T-helper 1 cell treated with Interleukin-12 subunit alpha and Interleukin-12 subunit beta and Interleukin-4 antibody, amounts not matched to agents 30 μg/mL and 1 μg/mL, for 36 hours (primary cell): ENCODE data around the gene ZNF8.
"Not testable (repeated sequence)": the region's sequence is repeated elsewhere in the genome, so short reads cannot be mapped to it uniquely, and the experiment has no call there.

Source experiments
- H3K27ac Mint-ChIP-seq: one replicate; pipeline ENCODE4 v1.8.0; 2021; ENCODE audit warnings: mild to moderate bottlenecking, mixed read lengths
- H3K27me3 Mint-ChIP-seq: one replicate; pipeline ENCODE4 v1.8.0; 2021; ENCODE audit warnings: low read depth, mixed read lengths
- H3K36me3 Mint-ChIP-seq: one replicate; pipeline ENCODE4 v1.8.0; 2021; ENCODE audit warnings: low read depth, mixed read lengths
- H3K4me1 Mint-ChIP-seq: one replicate; pipeline ENCODE4 v1.8.0; 2021; ENCODE audit warnings: low read depth, mixed read lengths
- H3K4me3 Mint-ChIP-seq: one replicate; pipeline ENCODE4 v1.8.0; 2021; ENCODE audit warnings: mild to moderate bottlenecking, moderate library complexity, mixed read lengths
- H3K9me3 Mint-ChIP-seq: one replicate; pipeline ENCODE4 v1.8.0; 2021; ENCODE audit warnings: mixed read lengths

Gene ZNF8

GRCh38 chr19:58278541-58279041, at the start of gene ZNF8:
TSS of gene ZNF8 (plus strand) at chr19:58278955. CDS start at chr19:58279082, 127 bp downstream.
- peaks cover 58% of the 10 kb centered on the region for H3K36me3 Mint-ChIP-seq
- peaks cover 15% of the 10 kb centered on the region for H3K9me3 Mint-ChIP-seq
- H3K27ac Mint-ChIP-seq: peak within 1 kb of the TSS; percentile 95
- H3K4me3 Mint-ChIP-seq: peak within 1 kb of the TSS; percentile 93
- H3K27me3 Mint-ChIP-seq: no peaks in the 10 kb centered on the region
- H3K4me1 Mint-ChIP-seq: peaks cover 20% of the 10 kb centered on the region

- Mint-ChIP-seq H3K4me3 (peak overlapping the region; percentile 94), H3K9me3 (peaks cover 46% of the 10 kb centered on the region), H3K4me1 (peaks cover 21% of the 10 kb centered on the region), H3K27me3 (no peaks in the 10 kb centered on the region), H3K27ac (peak overlapping the region; percentile 23), H3K36me3 (peaks cover 57% of the 10 kb centered on the region)
Measured at GRCh38 chr19:58229255-58229639, 49.5 kb upstream of the ZNF8 start.

GRCh38 chr19:58237324-58237723, 41.4 kb upstream of the ZNF8 start:
- H3K36me3 Mint-ChIP-seq: peaks cover 80% of the 10 kb centered on the region
- no peaks in the 10 kb centered on the region for H3K4me1 Mint-ChIP-seq
- no peak overlapping the region for H3K4me3 Mint-ChIP-seq
- no peaks in the 10 kb centered on the region for H3K27me3 Mint-ChIP-seq
- peaks cover 53% of the 10 kb centered on the region for H3K9me3 Mint-ChIP-seq
- H3K27ac Mint-ChIP-seq: no peak overlapping the region

GRCh38 chr19:58243351-58243750, 35.4 kb upstream of the ZNF8 start:
- peaks cover 62% of the 10 kb centered on the region for H3K9me3 Mint-ChIP-seq
- H3K4me1 Mint-ChIP-seq: no peaks in the 10 kb centered on the region
- no peak overlapping the region for H3K4me3 Mint-ChIP-seq
- no peak overlapping the region for H3K27ac Mint-ChIP-seq
- H3K36me3 Mint-ChIP-seq: peaks cover 94% of the 10 kb centered on the region
- no peaks in the 10 kb centered on the region for H3K27me3 Mint-ChIP-seq

- Mint-ChIP-seq H3K9me3 (peaks cover 62% of the 10 kb centered on the region), H3K27me3 (no peaks in the 10 kb centered on the region), H3K36me3 (peaks cover 98% of the 10 kb centered on the region), H3K4me3 (no peak overlapping the region), H3K4me1 (no peaks in the 10 kb centered on the region), H3K27ac (no peak overlapping the region)
Measured at GRCh38 chr19:58248886-58249285, 29.9 kb upstream of the ZNF8 start.

- Mint-ChIP-seq H3K27me3 (no peaks in the 10 kb centered on the region), H3K4me3 (no peak overlapping the region), H3K36me3 (peaks cover 95% of the 10 kb centered on the region), H3K4me1 (no peaks in the 10 kb centered on the region), H3K9me3 (peaks cover 66% of the 10 kb centered on the region), H3K27ac (no peak overlapping the region)
Measured at GRCh38 chr19:58252102-58252685, 26.6 kb upstream of the ZNF8 start.

- not testable (repeated sequence) for H3K4me3 Mint-ChIP-seq, H3K27me3 Mint-ChIP-seq, H3K27ac Mint-ChIP-seq, H3K4me1 Mint-ChIP-seq
- Mint-ChIP-seq H3K9me3 (peaks cover 80% of the 10 kb centered on the region), H3K36me3 (peaks cover 93% of the 10 kb centered on the region)
Measured at GRCh38 chr19:58258259-58258658, 20.5 kb upstream of the ZNF8 start.

- peaks cover 72% of the 10 kb centered on the region for H3K36me3 Mint-ChIP-seq
- no peaks in the 10 kb centered on the region for H3K4me1 Mint-ChIP-seq
- no peaks in the 10 kb centered on the region for H3K27me3 Mint-ChIP-seq
- no peak overlapping the region for H3K4me3 Mint-ChIP-seq
- no peak overlapping the region for H3K27ac Mint-ChIP-seq
- peaks cover 64% of the 10 kb centered on the region for H3K9me3 Mint-ChIP-seq
Measured at GRCh38 chr19:58261600-58261967, 17.2 kb upstream of the ZNF8 start.

GRCh38 chr19:58261968-58262921, 16.5 kb upstream of the ZNF8 start:
- Mint-ChIP-seq H3K9me3 (peaks cover 64% of the 10 kb centered on the region), H3K4me1 (no peaks in the 10 kb centered on the region), H3K36me3 (peaks cover 70% of the 10 kb centered on the region), H3K27me3 (no peaks in the 10 kb centered on the region), H3K4me3 (no peak overlapping the region), H3K27ac (no peak overlapping the region)

GRCh38 chr19:58262922-58263296, 15.8 kb upstream of the ZNF8 start:
- Mint-ChIP-seq H3K4me1 (no peaks in the 10 kb centered on the region), H3K9me3 (peaks cover 57% of the 10 kb centered on the region), H3K4me3 (no peak overlapping the region), H3K36me3 (peaks cover 63% of the 10 kb centered on the region), H3K27ac (no peak overlapping the region), H3K27me3 (no peaks in the 10 kb centered on the region)

GRCh38 chr19:58265100-58265499, 13.7 kb upstream of the ZNF8 start:
- Mint-ChIP-seq H3K36me3 (peaks cover 52% of the 10 kb centered on the region), H3K4me1 (no peaks in the 10 kb centered on the region), H3K9me3 (peaks cover 53% of the 10 kb centered on the region)

GRCh38 chr19:58268344-58268743, 10.4 kb upstream of the ZNF8 start:
- peaks cover 38% of the 10 kb centered on the region for H3K9me3 Mint-ChIP-seq
- H3K4me1 Mint-ChIP-seq: no peaks in the 10 kb centered on the region
- no peak overlapping the region for H3K4me3 Mint-ChIP-seq
- H3K27ac Mint-ChIP-seq: peak overlapping the region; percentile 21
- H3K27me3 Mint-ChIP-seq: no peaks in the 10 kb centered on the region
- H3K36me3 Mint-ChIP-seq: peaks cover 41% of the 10 kb centered on the region

More at GRCh38 chr19:58265100-58265499, 13.7 kb upstream of the ZNF8 start:
- H3K4me3 Mint-ChIP-seq: no peak overlapping the region
- no peaks in the 10 kb centered on the region for H3K27me3 Mint-ChIP-seq
- no peak overlapping the region for H3K27ac Mint-ChIP-seq

- H3K9me3 Mint-ChIP-seq: peaks cover 33% of the 10 kb centered on the region
- H3K36me3 Mint-ChIP-seq: peaks cover 54% of the 10 kb centered on the region
Measured at GRCh38 chr19:58274771-58275201, 4.0 kb upstream of the ZNF8 start.

GRCh38 chr19:58275564-58275963, 3.2 kb upstream of the ZNF8 start:
- Mint-ChIP-seq H3K4me3 (no peak overlapping the region), H3K27ac (no peak overlapping the region), H3K27me3 (no peaks in the 10 kb centered on the region), H3K4me1 (peaks cover 18% of the 10 kb centered on the region), H3K9me3 (peaks cover 27% of the 10 kb centered on the region), H3K36me3 (peaks cover 55% of the 10 kb centered on the region)

More at GRCh38 chr19:58274771-58275201, 4.0 kb upstream of the ZNF8 start:
- Mint-ChIP-seq H3K4me1 (peaks cover 10% of the 10 kb centered on the region), H3K27ac (no peak overlapping the region), H3K27me3 (no peaks in the 10 kb centered on the region), H3K4me3 (no peak overlapping the region)

- peak overlapping the region; percentile 25 for H3K4me3 Mint-ChIP-seq
- no peaks in the 10 kb centered on the region for H3K27me3 Mint-ChIP-seq
- peaks cover 54% of the 10 kb centered on the region for H3K36me3 Mint-ChIP-seq
- peaks cover 20% of the 10 kb centered on the region for H3K4me1 Mint-ChIP-seq
- no peak overlapping the region for H3K27ac Mint-ChIP-seq
- H3K9me3 Mint-ChIP-seq: peaks cover 15% of the 10 kb centered on the region
Measured at GRCh38 chr19:58277197-58277596, 1.6 kb upstream of the ZNF8 start.
